Inflammatory macrophage treated with lipopolysaccharide for 4 hours (primary cell): ENCODE measurements around the gene CD2.
A peak's percentile ranks its signal among the peaks of the same experiment; 100 is the strongest.

Source experiments
- DNase-seq: peaks from one replicate; pipeline ENCODE4 v3.0.0-alpha.2; 2020

Gene CD2

DNA sequence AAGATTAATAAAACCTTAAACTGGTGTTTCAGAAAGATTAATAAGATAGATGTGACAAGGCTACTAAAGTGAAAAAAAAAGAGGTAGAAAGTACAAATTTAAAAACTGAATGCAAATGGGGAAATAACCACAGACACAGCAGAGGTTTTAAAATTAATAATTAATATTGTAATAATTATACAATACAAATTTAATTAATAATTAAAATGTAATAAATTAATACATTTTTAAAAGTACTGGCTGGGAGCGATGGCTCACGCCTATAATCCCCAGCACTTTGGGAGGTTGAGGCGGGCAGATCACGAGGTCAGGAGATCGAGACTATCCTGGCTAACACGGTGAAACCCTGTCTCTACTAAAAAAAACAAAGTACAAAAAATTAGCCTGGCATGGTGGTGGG, 26.8 kb downstream of the CD2 start:
- DNase-seq: no peak

- no peak for DNase-seq
These were observed 30.8 kb downstream of the CD2 start for GRCh38 chr1:116785006-116785405.

- no peak for DNase-seq
These were observed 31.8 kb downstream of the CD2 start for GRCh38 chr1:116786049-116786448.

- DNase-seq: no peak
These were observed 37.5 kb downstream of the CD2 start for GRCh38 chr1:116791727-116792126.

- DNase-seq: no peak
These were observed 39.2 kb downstream of the CD2 start for GRCh38 chr1:116793357-116793935.

- DNase-seq: peak; percentile 5
These were observed 40.1 kb downstream of the CD2 start for GRCh38 chr1:116794371-116794770.

- DNase-seq: peak; percentile 84
These were observed 40.7 kb downstream of the CD2 start for GRCh38 chr1:116794804-116795481.

DNA sequence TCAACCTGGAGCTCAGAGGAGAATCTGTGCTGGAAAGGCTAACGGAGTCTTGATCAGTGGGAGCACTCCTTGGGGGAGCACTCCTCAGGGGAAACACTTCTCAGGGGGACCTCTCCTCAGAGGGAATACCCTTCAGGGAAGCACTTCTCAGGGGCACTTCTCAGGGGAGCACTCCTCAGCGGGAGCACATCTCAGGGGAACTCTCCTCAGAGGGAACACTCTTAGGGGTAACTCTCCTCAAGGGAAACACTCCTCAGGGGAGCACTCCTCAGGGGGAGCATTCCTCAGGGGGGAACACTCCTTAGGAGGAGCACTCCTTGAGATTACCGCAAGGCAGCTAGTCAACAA, 41.2 kb downstream of the CD2 start:
- DNase-seq: no peak

DNA sequence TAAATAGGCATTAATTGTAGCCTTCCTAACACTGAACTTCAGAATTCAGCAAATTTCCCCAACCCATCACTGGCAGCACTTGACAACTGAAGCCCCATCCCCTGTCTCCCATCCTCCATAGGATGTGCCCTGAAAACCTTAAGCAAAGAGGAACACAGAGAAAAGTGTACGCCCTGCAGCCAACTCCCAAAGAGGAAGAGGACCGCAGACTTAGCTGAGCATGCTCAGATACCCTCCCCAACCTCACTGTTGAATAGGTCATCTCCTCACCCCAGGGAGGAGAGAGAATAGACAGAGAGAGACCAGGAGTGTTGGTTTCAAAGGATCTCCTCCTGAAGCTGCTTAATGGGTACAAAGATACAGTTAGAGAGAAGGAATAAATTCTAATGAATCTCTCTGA, 50.5 kb downstream of the CD2 start:
- no peak for DNase-seq

DNA sequence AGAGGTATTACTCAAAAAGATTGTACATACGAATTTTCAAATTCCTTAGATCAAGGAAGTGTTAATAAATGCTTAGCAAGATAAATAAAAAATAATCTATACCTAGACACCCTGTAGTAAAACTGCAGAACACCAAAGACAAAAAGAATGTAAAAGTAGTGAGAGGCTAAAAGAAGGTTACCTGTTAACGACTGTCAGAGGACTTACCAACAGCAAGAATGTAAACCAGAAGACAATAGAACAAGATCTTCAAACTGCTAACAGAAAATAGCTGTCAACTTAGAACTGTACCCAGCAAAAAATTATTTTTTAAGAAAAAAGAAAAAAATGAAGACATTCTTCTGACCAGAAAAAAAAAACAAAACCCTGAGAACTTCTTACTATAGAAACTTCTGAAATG, 51.2 kb downstream of the CD2 start:
- DNase-seq: no peak

DNA sequence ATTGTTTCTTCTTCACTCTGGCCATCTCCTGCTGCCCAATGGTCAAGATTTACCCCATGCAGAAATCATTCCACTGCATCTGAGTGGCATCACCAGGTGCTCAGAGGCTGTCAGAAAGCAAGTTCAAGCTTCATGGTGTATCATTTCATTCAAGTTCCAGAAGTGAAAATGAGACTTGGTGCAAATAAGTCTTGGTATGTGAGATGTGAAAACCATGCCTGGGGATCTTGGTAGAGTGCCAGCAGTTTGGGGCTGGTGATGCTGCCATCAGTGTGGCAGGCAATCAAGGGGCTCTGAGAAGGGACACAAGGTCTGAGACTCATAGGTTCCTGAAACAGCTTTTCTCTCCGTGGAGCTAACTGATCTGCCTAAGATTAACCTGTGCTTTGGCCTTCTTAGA, 52.0 kb downstream of the CD2 start:
- DNase-seq: no peak

GRCh38 chr1:116806671-116807070, 52.4 kb downstream of the CD2 start:
- DNase-seq: no peak

DNA sequence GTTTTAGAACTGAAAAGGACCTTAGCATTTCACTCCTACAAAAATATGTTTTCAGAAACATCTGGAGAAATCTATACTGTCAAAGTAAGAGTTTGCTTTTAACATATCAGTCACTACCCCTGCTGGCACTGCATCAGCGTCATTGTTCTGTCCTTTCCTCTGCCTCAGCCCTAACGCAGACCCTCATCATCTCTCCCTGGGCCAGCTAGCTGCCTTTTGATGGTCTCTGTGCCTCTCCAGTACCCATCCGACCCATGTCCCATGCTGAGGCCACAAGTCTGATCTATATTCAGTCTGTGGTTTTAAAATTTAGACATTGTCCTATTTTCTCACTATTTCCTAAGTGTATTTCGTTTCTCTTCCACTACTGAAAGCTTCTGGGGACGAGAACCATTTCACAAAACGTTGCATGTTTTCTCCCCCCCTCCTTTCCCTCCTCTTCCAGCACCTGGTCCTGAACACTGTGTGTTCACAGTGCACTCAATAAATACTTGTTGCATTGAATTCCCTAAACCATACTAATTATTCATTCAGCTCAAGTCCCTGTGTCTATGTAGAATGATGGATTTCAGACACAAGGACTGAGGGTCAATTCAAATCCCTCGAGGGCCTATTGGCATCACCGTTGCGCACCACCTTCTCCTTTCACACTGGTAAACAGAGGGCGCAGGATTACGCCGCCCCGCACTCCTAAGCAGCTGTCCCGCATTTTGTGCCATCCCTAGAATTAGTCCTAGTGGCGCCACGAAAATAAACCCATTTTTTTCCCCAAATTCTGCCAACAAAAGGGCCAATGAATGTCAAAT, 53.4 kb downstream of the CD2 start:
- no peak for DNase-seq

DNA sequence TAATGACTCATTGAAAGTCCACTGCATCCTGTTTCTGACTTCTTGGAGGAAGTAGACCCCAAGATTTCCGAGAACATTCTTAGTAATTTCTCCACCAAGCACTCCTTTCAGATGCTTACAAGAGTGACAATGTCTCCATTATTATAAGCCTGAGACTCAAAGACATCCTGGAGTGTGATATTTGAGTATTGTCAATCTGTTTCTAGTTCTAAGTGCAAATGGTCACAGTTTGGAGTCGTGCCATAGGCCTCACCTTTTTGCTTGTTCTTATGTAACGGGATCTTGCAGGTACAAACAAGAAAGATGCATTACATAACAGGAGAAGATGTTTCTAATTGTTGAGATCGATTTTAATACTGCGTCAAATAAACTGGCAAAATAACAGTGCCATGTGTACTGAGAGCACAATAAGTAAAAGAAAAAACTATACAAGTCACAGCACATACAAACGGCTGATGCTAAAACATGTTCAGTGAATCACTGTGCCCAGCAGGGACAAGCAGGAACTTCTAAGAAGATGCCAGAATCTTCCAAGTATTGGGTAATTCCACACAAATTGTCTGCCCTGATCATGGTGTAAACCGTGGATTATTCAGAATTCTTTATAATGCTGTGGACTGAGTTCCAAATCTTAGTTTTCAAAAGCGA, 54.1 kb downstream of the CD2 start:
- peak; percentile 10 for DNase-seq

- DNase-seq: no peak
These were observed 54.7 kb downstream of the CD2 start for GRCh38 chr1:116808848-116809508.

DNA sequence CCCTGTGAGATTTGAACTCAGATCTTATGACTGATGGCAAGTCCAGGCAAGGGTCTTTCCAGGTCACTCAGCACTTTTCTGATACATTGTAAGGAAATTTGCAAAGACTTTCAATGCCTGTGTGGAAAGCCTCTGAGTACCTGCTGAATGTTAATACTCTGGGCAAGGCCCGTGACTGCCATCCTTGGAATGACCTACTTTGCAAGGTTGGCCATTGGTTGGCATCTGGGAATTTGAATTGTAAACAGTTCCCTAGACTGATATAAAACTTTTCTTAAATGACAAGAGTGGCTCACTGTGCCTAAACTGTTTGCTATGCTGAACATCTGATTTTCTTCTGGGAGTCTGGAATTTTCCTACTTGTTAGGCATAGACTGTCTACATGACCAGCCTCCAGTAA, 57.1 kb downstream of the CD2 start:
- DNase-seq: no peak

GRCh38 chr1:116814926-116815723, 60.9 kb downstream of the CD2 start:
- no peak for DNase-seq

DNA sequence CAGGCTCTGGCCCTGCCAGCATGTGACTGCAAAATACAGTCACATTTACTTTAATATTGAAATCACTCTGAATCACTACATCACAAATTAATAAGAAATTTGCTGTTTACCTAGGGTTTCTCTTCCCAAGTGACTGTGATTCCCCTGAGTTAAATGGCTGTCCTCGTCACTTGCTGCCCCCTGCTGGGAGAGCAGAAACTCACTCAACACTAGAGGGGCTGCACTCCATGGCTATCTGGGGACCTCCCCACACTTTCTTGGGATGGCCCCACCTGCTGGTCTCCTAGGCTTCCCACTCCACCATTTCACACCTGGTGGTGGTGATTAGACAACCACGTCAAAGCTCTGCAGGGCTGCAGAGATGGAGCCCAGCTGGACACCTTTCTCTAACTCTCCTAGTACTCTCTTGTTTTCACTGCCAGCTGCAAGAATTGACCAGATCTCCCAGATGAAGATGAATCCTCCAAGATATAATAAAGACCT, 63.4 kb downstream of the CD2 start:
- DNase-seq: peak; percentile 56
